Measurements from ENCODE around the gene KIF1B.
"Not testable (repeated sequence)": the region's sequence is repeated elsewhere in the genome, so short reads cannot be mapped to it uniquely, and the experiment has no call there.

Gene KIF1B

DNA sequence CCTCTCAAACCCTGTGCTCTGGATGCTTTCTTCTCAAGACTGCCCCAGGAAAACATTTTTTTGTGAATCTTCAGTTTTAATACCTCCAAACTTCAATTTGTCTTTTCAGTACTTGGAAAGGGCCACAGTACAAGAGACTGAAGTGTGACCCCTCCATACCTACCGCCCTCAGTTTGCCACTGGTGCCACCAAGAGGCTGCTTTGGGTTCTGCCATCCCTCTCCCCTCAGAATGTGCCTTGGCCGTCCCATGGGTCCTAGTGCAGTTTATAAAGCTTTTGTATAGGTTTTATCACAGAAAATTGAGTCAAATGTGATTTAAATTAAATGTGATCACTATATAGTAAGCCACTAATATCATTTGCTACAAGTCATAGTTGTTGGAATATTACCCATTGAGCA lies 127.7 kb downstream of the KIF1B start:
- Mint-ChIP-seq H3K27me3 (no peaks in the 10 kb centered on the region), H3K27ac (ENCODE audit: low read depth) (peak overlapping the region; percentile 32), H3K9me3 (no peaks in the 10 kb centered on the region), H3K4me3 (no peak overlapping the region), H3K4me1 (no peaks in the 10 kb centered on the region), H3K36me3 (ENCODE audit: insufficient read depth) (peaks cover 36% of the 10 kb centered on the region)
- ATAC-seq (replicated peaks; ENCODE audit: extremely low read depth, poor library complexity, severe bottlenecking) (peak; percentile 70), DNase-seq (ENCODE audit: low spot score in 2 of 2) (peak in 1 of 2 donors; percentile 13)

DNA sequence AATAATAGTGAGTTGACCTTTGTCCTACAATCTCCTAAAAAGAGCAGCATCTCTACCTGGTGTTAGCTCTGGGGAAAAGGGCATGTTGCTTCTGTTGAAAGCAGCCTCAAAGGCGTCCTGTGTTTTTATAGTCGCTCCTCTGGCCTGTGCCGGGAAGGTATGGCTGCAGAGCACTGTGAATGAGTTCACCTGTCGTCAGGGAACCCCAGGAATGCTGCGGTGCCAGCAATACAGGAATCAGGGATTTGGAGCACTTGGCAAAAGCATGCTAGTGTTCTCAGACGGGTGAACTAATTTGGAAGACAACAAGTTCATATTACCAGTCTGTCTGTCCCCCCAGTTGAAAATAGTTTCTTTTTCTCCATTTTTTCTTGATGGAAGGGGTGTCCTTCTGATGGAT lies 128.2 kb downstream of the KIF1B start:
- DNase-seq (ENCODE audit: low spot score in 2 of 2) (no peak), ATAC-seq (replicated peaks; ENCODE audit: extremely low read depth, poor library complexity, severe bottlenecking) (no peak)
- Mint-ChIP-seq H3K27me3 (no peaks in the 10 kb centered on the region), H3K4me1 (no peaks in the 10 kb centered on the region), H3K36me3 (ENCODE audit: insufficient read depth) (peaks cover 37% of the 10 kb centered on the region), H3K4me3 (no peak overlapping the region), H3K9me3 (no peaks in the 10 kb centered on the region), H3K27ac (ENCODE audit: low read depth) (no peak overlapping the region)

DNA sequence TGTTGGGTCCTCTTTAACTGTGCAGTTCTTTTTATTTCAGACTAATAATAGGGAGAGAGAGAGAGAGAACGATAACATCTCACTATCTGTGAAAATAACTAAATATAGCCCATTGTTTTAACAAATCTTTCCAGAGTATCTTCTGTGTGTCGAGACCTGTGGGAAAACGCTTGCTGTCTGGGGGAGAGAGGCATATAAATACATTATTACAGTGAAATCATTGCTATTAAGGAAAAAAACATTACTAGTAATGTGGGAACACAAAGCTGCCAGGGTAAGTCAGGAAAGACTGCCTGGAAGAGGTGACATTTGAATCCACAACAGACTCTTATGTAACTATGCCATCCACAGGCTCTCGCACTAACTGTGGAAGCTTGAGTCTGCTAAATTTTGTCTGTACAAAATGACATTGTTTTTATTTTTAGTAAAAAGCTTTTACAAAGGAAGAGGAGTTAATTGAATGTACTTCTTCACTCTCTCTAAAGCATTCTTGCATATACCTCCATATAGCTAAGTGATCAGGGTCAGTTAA lies 128.7 kb downstream of the KIF1B start:
- Mint-ChIP-seq H3K27ac (ENCODE audit: low read depth) (no peak overlapping the region), H3K27me3 (no peaks in the 10 kb centered on the region), H3K9me3 (no peaks in the 10 kb centered on the region), H3K4me3 (no peak overlapping the region), H3K4me1 (no peaks in the 10 kb centered on the region), H3K36me3 (ENCODE audit: insufficient read depth) (peaks cover 40% of the 10 kb centered on the region)
- ATAC-seq (replicated peaks; ENCODE audit: extremely low read depth, poor library complexity, severe bottlenecking) (no peak), DNase-seq (ENCODE audit: low spot score in 2 of 2) (no peak)

DNA sequence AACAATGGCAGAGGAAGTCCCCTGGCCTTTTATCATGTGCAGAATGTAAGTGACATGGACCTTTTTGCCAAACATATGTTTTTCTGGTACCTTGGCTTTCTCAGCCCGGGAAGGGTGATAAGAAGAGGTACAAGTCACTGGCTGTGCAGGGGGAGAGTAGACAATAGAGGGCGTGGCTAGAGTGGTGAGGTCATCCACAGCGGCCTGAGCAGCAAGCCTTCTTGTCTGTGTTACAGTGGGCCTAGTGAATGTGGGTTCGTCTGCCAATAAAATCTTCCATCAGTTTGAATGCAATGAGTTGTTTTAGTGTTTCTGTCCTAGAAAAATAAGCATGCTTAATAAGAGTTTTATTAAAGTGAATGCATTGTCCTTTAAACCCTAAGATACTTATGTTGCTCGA lies 129.4 kb downstream of the KIF1B start:
- no peak overlapping the region for H3K4me3 Mint-ChIP-seq
- no peak for DNase-seq (ENCODE audit: low spot score in 2 of 2)
- H3K27me3 Mint-ChIP-seq, result no peaks in the 10 kb centered on the region
- H3K4me1 Mint-ChIP-seq, result no peaks in the 10 kb centered on the region
- H3K9me3 Mint-ChIP-seq, result no peaks in the 10 kb centered on the region
- no peak for ATAC-seq (replicated peaks; ENCODE audit: extremely low read depth, poor library complexity, severe bottlenecking)
- peaks cover 35% of the 10 kb centered on the region for H3K36me3 Mint-ChIP-seq (ENCODE audit: insufficient read depth)
- H3K27ac Mint-ChIP-seq (ENCODE audit: low read depth), result no peak overlapping the region

DNA sequence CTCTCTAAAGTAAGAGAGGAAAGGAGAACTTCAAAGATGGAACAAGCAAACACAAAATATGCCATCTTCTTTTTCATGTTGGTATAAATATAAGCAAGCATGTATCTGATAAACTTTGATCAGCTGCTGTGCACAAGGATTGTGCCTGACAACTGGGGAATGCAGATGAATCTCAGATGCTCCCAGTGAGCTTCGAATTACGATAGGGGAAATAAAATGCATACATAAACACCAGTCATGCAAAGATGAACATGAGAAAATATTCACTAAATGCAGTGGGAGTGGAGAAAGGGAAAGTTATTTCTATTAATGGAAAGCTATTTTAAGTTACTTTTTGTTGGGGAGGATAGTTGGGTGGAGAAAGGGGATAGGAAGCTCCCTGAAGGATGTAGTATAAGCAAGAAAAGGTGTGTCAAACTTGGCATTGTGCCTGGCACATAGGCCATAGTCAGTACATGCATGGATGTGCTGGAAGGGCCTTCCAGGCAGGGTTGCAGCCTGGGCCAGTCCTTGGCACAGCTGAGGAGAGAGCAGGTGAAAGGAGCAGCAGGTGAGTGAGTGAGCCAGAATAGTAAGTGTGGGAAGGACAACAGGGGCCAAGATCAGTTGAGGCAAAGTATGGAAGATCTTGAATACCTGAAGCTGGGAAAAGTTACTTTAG lies 130.7 kb downstream of the KIF1B start:
- no peaks in the 10 kb centered on the region for H3K27me3 Mint-ChIP-seq
- ATAC-seq (replicated peaks; ENCODE audit: extremely low read depth, poor library complexity, severe bottlenecking) (no peak), DNase-seq (ENCODE audit: low spot score in 2 of 2) (no peak)
- H3K4me1 Mint-ChIP-seq, result no peaks in the 10 kb centered on the region
- no peaks in the 10 kb centered on the region for H3K9me3 Mint-ChIP-seq
- peaks cover 25% of the 10 kb centered on the region for H3K36me3 Mint-ChIP-seq (ENCODE audit: insufficient read depth)
- H3K4me3 Mint-ChIP-seq, result no peak overlapping the region
- no peak overlapping the region for H3K27ac Mint-ChIP-seq (ENCODE audit: low read depth)

DNA sequence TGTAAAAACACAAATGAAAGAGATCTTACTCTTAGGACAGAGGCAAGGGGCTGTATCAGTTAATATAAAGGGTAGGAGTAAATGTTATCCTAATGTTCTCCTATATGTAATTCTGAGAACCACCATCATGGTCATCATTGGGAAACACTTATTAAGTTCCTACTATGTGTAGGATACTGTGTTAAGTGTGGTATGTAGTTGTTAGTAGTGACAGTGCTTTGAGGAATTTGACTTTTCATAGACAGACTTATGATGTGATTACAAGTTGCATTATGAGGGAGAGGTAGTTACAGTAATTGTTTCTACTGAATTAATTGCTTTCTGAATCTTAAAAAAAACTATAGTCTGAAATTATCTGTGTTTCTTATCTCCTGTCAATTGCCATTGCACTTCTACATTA lies 136.7 kb downstream of the KIF1B start:
- Mint-ChIP-seq H3K4me1 (no peaks in the 10 kb centered on the region), H3K27ac (ENCODE audit: low read depth) (no peak overlapping the region), H3K27me3 (no peaks in the 10 kb centered on the region), H3K9me3 (no peaks in the 10 kb centered on the region), H3K4me3 (no peak overlapping the region), H3K36me3 (ENCODE audit: insufficient read depth) (peaks cover 29% of the 10 kb centered on the region)
- ATAC-seq (replicated peaks; ENCODE audit: extremely low read depth, poor library complexity, severe bottlenecking) (no peak), DNase-seq (ENCODE audit: low spot score in 2 of 2) (no peak)

DNA sequence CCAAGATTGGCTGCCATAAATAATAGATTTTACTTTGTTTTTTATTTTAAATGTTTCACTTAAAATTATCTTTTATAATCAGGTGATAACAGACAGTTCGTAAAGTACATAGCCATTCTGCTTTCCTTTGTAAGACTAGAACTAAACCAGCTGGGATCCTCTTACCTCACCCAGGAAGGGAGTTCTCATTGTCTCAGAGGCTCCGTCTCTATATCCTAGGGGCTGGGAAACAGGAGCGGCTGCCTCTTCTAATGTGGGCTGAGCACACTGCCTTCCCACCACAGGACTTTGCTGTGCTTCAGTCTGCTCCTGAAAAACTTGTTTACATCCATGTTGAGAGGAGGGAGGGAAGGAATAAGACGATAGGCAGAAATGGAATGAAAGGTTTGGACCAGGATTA lies 142.9 kb downstream of the KIF1B start:
- DNase-seq (ENCODE audit: low spot score in 2 of 2) (no peak), ATAC-seq (replicated peaks; ENCODE audit: extremely low read depth, poor library complexity, severe bottlenecking) (no peak)
- H3K27me3 Mint-ChIP-seq, result no peaks in the 10 kb centered on the region
- H3K9me3 Mint-ChIP-seq, result no peaks in the 10 kb centered on the region
- H3K36me3 Mint-ChIP-seq (ENCODE audit: insufficient read depth), result peaks cover 27% of the 10 kb centered on the region
- H3K4me3 Mint-ChIP-seq, result no peak overlapping the region
- H3K27ac Mint-ChIP-seq (ENCODE audit: low read depth), result no peak overlapping the region
- no peaks in the 10 kb centered on the region for H3K4me1 Mint-ChIP-seq

DNA sequence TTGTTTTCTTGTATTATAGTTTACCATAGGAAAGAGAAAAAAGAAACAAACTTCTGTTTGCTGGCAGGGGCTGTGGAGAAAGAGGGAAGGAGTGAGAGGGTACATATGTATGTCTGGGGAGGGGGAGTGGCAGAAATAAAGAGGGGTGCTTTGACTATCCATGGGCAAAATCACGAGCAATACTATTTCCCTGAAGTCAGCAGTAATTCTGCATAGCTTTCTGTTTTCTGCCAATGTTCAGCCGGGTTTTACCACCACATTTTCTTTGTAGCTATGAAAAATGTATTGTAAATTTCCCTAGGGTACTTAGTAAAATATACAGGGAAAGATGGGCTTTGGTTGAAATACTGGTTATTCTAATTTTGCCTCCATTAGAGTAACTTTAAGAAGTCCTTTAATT lies 143.3 kb downstream of the KIF1B start:
- DNase-seq (ENCODE audit: low spot score in 2 of 2), result no peak
- Mint-ChIP-seq H3K4me1 (no peaks in the 10 kb centered on the region), H3K4me3 (no peak overlapping the region), H3K27me3 (no peaks in the 10 kb centered on the region), H3K36me3 (ENCODE audit: insufficient read depth) (peaks cover 28% of the 10 kb centered on the region), H3K27ac (ENCODE audit: low read depth) (no peak overlapping the region), H3K9me3 (no peaks in the 10 kb centered on the region)
- ATAC-seq (replicated peaks; ENCODE audit: extremely low read depth, poor library complexity, severe bottlenecking), result no peak

DNA sequence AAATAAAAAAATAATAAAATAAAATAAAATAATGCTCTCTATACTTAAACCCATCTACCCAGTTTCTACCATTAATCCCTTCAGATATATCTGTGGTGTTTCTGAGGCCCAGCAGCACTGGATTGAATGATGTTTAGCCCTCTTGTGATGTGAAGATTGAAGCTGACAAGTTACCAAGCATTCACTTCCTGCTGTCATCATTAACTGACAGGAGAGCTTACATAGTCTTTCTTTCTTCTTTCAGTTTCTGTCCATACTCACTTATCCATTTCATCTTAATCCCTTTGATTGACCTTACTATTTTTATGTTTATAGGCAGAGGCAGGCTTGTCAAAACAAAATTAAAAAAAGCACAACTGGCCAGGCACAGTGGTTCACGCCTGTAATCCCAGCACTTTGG lies 149.7 kb downstream of the KIF1B start:
- no peaks in the 10 kb centered on the region for H3K9me3 Mint-ChIP-seq
- H3K36me3 Mint-ChIP-seq (ENCODE audit: insufficient read depth), result peaks cover 17% of the 10 kb centered on the region
- no peaks in the 10 kb centered on the region for H3K4me1 Mint-ChIP-seq
- H3K4me3 Mint-ChIP-seq, result no peak overlapping the region
- no peak for ATAC-seq (replicated peaks; ENCODE audit: extremely low read depth, poor library complexity, severe bottlenecking)
- H3K27me3 Mint-ChIP-seq, result no peaks in the 10 kb centered on the region
- DNase-seq (ENCODE audit: low spot score in 2 of 2), result no peak
- H3K27ac Mint-ChIP-seq (ENCODE audit: low read depth), result no peak overlapping the region

DNA sequence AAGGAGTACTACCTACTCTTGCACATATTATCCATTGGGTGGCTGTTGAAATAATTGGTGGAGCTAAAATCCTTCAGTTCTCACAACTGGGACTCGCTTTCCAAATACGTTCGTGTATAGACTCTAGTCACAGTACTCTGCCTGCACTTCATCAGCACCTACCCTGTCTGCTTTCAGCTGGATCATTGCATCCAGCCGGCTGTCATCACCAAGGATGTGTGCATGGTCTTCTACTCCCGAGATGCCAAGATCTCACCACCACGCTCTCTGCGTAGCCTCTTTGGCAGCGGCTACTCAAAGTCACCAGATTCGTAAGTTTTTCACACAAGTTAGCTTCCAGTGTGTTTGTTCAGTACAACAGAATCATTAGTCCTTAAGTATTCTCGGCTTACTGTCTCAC lies 151.1 kb downstream of the KIF1B start:
- Mint-ChIP-seq H3K36me3 (ENCODE audit: insufficient read depth) (peaks cover 19% of the 10 kb centered on the region), H3K27me3 (no peaks in the 10 kb centered on the region), H3K4me1 (no peaks in the 10 kb centered on the region), H3K4me3 (no peak overlapping the region), H3K27ac (ENCODE audit: low read depth) (no peak overlapping the region), H3K9me3 (no peaks in the 10 kb centered on the region)
- DNase-seq (ENCODE audit: low spot score in 2 of 2), result no peak
- ATAC-seq (replicated peaks; ENCODE audit: extremely low read depth, poor library complexity, severe bottlenecking), result no peak

DNA sequence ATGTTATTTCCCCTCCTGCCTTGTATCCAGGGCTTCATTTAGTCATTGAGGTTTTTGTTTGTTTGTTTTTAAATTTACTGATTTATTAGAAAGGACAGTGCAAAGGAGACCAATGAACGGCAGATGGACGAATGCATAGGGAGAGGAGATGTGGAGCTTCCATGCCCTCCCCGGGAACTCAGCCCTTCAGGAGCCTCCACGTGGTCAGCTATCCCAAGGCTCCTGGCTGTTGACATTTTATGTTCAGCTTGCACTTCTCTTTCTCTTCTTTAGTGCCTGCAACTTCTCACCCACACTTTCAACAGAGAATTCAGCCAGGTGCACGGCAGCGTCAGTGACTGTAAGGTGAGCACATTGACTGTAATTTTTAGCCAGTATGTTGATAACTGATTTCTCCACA lies 157.8 kb downstream of the KIF1B start:
- DNase-seq (ENCODE audit: low spot score in 2 of 2) (no peak), ATAC-seq (replicated peaks; ENCODE audit: extremely low read depth, poor library complexity, severe bottlenecking) (no peak)
- no peak overlapping the region for H3K27ac Mint-ChIP-seq (ENCODE audit: low read depth)
- H3K9me3 Mint-ChIP-seq, result no peaks in the 10 kb centered on the region
- H3K4me3 Mint-ChIP-seq, result no peak overlapping the region
- H3K36me3 Mint-ChIP-seq (ENCODE audit: insufficient read depth), result peaks cover 18% of the 10 kb centered on the region
- no peaks in the 10 kb centered on the region for H3K4me1 Mint-ChIP-seq
- H3K27me3 Mint-ChIP-seq, result no peaks in the 10 kb centered on the region

DNA sequence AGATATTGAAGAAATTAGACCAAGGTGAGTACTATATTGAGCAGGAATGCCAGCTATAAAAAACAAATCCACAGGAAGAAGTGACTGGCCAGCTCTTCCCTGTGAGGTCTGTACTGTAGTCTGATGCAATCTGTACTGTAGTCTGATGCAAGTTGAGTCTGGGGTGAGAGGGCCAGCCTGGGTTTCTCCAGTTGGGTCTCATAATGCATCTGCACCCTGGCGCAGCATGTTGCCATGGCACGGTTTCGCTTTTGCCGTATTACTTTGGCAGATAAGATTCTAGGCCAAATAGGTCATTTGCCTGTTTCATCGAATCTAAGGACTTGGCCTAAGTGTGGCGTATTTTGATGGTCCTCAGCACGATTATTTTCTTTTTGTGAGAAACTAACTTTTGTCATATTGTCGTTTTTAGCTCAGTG lies 164.1 kb downstream of the KIF1B start:
- no peak for ATAC-seq (replicated peaks; ENCODE audit: extremely low read depth, poor library complexity, severe bottlenecking)
- Mint-ChIP-seq H3K4me1 (no peaks in the 10 kb centered on the region), H3K4me3 (no peak overlapping the region), H3K36me3 (ENCODE audit: insufficient read depth) (peaks cover 16% of the 10 kb centered on the region), H3K9me3 (no peaks in the 10 kb centered on the region), H3K27ac (ENCODE audit: low read depth) (no peak overlapping the region), H3K27me3 (no peaks in the 10 kb centered on the region)
- no peak for DNase-seq (ENCODE audit: low spot score in 2 of 2)

DNA sequence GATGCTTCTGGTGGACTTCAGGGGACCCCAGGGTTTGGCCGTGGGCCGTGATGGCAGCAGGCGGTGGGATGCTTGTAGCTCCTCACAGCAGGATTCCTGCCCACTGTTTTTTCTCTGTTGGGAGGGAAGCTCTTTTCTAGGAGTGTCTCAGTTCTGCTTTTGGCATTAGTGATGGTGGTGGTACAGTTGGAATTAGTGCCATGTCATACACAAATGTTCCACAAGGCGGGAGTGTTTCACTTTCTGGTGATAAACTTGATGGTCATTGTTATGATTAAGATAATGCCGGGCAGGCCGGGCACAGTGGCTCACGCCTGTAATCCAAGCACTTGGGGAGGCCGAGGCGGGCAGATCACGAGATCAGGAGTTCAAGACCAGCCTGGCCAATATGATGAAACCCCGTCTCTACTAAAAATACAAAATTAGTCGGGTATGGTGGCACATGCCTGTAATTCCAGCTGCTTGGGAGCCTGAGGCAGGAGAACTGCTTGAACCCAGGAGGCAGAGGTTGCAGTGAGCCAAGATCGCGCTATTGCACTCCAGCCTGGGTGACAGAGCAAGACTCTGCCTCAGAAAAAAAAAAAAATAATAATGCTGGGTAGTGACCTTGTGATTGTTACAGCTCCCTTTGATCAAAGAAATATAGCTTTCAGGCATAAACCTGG lies 167.1 kb downstream of the KIF1B start:
- not testable (repeated sequence) for H3K4me3 Mint-ChIP-seq; ATAC-seq (replicated peaks; ENCODE audit: extremely low read depth, poor library complexity, severe bottlenecking); DNase-seq (ENCODE audit: low spot score in 2 of 2); H3K27ac Mint-ChIP-seq (ENCODE audit: low read depth); H3K27me3 Mint-ChIP-seq; H3K9me3 Mint-ChIP-seq; H3K4me1 Mint-ChIP-seq
- H3K36me3 Mint-ChIP-seq (ENCODE audit: insufficient read depth), result peaks cover 15% of the 10 kb centered on the region
